GM19468 (cell line): ENCODE measurements around the gene SRP68.

Experiments used
- ATAC-seq: cut with Tn5 transposase; IDR thresholded peaks from one replicate; pipeline ENCODE4 v1.9.1; 2021; ENCODE audit warnings: mild to moderate bottlenecking, moderate library complexity, moderate number of reproducible peaks; ENCODE audit not compliant: unreplicated experiment; ENCODE audit errors: extremely low read depth

Gene SRP68

GRCh38 chr17:76022973-76023899, 49.1 kb downstream of the SRP68 start:
- ATAC-seq, result no peak

GRCh38 chr17:76022285-76022684, 50.0 kb downstream of the SRP68 start:
- no peak for ATAC-seq

- ATAC-seq, result no peak
These were observed 52.4 kb downstream of the SRP68 start for GRCh38 chr17:76019833-76020467.

GRCh38 chr17:76018801-76019200, 53.5 kb downstream of the SRP68 start:
- no peak for ATAC-seq

GRCh38 chr17:76018340-76018680, 54.0 kb downstream of the SRP68 start:
- ATAC-seq, result no peak

- ATAC-seq, result no peak
These were observed 54.6 kb downstream of the SRP68 start for GRCh38 chr17:76017481-76018339.

GRCh38 chr17:76014925-76015261, 57.4 kb downstream of the SRP68 start:
- ATAC-seq, result no peak

GRCh38 chr17:76014100-76014924, 58.0 kb downstream of the SRP68 start:
- ATAC-seq, result no peak

- ATAC-seq, result no peak
These were observed 58.9 kb downstream of the SRP68 start for GRCh38 chr17:76013377-76013932.

- no peak for ATAC-seq
These were observed 60.4 kb downstream of the SRP68 start for GRCh38 chr17:76011951-76012350.

- ATAC-seq, result no peak
These were observed 62.2 kb downstream of the SRP68 start for GRCh38 chr17:76009969-76010661.

- no peak for ATAC-seq
These were observed 62.9 kb downstream of the SRP68 start for GRCh38 chr17:76009447-76009846.

- ATAC-seq, result no peak
These were observed 63.5 kb downstream of the SRP68 start for GRCh38 chr17:76008630-76009425.

GRCh38 chr17:76008208-76008607, 64.1 kb downstream of the SRP68 start:
- no peak for ATAC-seq

GRCh38 chr17:76007850-76008165, 64.5 kb downstream of the SRP68 start:
- no peak for ATAC-seq

GRCh38 chr17:76007131-76007849, 65.0 kb downstream of the SRP68 start:
- no peak for ATAC-seq

- no peak for ATAC-seq
These were observed 66.8 kb downstream of the SRP68 start for GRCh38 chr17:76005263-76006149.
